HG03565 (cell line): Measurements from ENCODE around the gene FUT1.
A peak's percentile ranks its signal among the peaks of the same experiment; 100 is the strongest.

Source experiments
- ATAC-seq: cut with Tn5 transposase; IDR thresholded peaks from one replicate; pipeline ENCODE4 v1.9.1; 2021; ENCODE audit warnings: mild to moderate bottlenecking, moderate library complexity; ENCODE audit not compliant: unreplicated experiment

The FUT1 gene

DNA sequence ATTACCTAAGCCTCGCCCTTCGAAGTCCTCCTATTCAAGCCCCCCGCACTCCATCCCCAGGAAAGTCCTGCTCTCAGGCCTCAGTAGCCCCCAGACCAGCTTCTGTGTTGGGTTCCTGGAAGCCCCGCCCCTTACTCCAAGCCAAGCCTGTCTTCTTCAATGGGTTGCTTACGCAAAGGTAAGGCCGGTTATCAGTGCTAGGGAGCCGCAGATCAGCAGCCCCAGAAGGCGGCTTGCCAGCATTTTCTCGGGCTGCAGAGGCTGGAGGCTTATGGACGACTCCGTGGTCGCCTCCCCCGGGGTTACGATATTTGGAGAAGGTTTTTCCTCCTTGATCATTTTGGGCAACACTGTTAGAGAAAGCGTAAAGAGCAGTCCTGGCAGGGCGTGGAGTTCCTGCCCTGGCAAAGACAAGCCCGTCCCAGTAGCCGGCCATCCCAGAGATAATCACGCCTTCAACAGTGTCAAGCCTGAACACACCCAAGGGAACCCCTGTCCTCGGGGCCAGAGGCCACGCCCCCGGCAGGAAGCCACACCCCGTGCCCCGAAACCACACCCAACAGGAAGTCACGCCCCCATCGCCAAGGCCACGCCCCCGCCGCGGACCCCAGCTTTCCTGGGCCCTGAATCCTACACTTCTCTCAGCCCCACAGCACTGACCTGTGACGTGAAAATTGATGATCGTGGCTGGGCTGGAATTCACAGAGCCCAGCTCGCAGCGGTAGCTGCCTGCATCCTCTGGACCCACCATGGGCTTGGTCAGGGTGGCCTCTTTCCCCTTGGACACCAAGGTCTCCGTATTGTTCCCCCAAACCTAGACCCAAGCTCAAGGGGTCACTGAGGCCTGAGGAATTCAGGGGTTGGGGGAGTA, 11.1 kb downstream of the FUT1 start:
- no peak for ATAC-seq

DNA sequence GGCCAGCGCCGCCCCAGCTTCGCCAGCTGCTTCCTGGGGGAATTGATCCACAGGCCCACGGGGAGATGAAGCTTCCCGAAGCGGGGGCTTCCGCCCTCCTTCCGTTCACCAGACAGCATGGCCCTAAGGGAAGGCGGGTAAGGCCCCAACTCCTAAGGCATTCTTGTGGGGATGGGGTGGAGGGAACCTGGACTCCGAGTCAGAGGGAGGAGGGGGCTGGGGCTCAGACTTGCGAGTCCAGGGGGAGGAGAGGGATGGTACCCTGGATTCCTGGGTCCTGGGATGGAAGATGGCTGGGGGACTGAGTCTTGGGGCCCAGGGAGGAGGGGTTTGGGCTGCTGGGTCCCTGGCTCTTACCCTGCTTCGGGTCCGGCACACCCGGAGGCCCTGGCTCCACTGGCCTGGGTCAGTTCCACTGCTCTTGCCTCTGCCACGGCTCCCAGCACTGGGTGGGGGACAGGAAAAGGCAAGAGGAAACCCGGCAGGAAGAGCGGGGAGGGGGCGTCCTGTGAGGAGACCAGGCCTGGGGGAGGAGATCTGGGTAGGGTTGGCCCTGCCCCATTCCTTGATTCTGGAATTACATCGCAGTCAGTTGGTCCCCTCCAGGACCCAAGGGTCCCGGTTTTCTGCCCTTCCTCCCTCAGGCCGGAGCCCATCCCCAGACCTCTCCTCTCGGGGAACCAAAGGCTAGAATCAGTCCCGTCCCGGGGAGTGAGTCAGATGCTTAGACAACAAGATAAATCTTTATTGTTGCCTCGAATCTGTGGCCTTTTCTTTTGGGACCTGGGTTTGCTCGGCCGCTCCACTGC, 12.1 kb downstream of the FUT1 start, which contains the start of gene RASIP1:
TSS of gene RASIP1 (minus strand) at position 447 of the 809 bp plus-strand sequence. CDS start at position 119, 328 bp downstream.
- no peak for ATAC-seq

DNA sequence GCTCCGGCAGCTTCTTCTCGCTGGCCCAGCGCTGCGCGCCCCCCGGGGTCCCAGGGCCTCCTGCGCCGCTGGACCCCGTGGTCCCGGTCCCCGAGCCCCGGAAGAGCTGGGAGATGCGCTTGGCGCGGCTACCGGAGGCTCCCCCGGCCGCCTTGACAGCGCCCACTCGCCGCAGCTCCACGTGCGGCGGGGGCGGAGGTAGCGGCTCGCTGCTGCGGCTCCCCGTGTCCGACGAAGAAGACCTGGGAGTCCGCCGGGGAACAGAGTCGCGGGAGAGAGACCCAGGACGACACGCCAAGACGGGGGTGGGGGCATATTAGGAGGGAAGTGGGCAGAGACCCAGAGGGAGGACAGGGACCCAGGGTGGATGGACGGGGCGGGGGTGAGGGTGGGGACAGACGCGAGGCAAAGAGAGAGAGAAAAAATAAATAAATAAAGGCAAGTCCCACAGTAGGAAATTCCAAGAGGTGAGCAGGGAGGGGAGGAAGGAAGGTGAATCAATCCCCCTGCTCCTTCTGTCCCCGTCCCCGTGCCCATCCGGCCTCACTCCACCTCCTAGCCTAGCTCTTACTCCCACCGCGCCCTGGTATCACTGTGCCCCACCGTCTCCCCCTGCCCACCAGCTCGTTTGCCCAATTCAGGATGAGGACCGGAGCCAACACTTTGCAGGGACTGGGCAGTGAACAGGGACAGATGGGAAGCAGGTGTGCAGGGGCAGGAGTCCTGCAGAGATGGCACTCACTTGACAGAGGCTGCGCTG, 12.9 kb downstream of the FUT1 start:
- no peak for ATAC-seq

DNA sequence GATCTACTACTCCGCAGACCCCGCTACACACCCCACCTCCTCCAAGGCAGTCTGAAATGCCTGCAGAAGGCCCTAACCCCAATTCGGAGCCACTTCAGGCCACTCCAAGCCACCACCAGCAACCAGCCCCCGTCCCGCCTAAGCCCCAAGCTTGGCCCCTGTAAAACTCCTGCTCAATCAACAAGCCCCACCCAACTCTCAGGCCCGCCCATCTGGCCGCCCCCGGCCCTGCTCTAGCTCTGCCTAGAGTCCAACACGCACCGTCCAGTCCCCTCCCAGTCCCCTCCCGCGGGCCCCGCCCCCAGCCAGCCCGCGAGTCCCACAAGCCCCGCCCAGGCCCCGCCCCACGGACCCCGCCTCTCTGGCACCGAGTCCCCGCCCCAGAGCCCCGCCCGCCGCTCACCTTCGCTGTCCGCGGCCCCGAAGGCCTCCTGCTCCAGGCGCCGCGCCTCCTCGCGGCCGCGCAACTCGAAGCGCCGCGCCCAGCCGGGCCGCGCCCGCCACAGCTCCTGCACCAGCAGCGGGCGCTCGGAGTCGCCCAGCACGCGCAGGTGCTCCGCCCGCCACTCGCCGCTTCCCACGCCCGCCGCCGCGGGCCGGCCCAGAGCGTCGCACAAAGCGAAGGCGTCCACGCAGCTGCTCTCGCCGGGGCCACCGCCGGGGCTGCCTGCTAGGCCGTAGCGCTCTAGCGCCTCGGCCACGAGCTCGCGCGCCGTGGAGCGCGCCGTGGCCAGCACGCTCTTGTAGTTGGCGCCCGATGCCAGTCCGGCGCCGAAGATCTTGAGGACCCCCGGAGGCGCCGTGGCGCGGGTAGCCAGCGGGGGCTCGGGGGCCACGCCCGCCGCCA, 13.7 kb downstream of the FUT1 start:
- ATAC-seq = peak; percentile 76

DNA sequence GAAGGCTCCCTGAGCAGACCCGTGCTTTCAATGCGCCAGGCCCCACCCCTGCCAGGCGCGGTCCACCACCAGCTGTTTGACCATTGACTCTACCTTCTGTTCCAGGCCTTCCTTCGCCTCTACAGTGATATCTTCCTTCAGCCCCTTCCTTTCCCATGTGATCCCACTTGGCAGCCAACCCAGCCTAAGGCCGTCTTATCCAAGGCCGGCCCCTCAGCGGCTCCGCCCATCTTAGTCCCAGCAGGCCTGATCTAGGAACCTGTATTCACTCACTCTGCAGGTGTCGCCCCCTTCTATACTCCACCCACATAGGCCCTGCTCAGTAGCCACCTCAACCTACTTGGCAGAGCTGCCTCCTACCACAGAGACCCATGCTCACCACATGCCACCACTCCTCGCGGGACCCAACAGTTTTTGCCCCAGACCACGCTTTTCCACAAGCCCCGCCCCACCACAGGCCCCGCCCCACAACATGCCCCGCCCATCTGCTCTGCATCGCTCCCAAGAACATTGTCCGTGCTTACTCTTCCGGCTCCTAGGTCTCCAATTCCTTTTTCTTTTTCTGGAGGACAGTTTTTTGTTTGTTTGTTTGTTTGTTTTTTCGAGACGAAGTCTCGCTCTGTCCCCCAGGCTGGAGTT, 15.0 kb downstream of the FUT1 start:
- ATAC-seq = no peak

DNA sequence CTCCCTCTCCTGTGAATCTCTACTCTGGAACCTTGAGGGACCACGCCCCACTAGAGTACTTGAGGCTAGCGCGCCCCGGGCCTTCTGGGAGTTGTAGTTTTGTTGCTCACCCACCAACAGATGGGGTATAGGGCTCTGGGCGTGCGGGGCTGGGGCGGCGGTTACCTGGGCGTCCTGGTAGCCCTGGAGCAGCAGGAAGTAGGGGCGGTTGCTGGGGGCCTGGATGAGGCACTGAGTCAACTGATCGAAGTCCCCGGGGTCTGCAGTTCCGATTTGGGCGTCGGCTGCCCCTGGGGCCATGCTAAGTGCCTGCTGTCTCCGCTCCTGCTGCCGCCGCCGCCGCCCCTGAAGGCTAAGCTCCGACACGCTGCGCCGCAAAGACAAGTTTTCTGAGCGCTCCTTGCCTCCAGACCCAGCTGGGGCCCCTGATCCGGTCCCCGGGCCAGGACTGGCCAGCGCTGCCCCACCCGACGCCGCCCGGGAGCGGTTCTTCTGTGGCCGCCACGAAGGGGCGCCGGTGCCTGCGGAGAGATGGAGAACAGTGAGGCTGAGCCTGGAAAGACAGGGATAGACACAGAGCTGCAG, 17.3 kb downstream of the FUT1 start:
- no peak for ATAC-seq

DNA sequence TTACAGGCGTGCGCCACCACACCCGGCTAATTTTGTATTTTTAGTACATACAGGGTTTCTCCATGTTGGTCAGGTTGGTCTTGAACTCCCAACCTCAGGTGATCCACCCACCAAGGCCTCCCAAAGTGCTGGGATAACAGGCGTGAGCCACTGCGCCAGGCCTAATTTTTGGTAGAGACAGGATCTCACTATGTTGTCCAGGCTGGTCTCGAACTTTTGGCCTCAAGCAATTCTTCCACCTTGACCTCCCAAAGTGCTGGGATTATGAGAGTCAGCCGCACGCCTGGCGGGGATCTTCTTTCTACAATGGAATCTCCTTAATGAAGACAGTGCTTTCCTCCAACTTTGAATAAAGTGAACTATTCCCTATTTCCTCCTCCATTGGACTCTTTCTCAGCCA, 17.8 kb downstream of the FUT1 start:
- no peak for ATAC-seq

DNA sequence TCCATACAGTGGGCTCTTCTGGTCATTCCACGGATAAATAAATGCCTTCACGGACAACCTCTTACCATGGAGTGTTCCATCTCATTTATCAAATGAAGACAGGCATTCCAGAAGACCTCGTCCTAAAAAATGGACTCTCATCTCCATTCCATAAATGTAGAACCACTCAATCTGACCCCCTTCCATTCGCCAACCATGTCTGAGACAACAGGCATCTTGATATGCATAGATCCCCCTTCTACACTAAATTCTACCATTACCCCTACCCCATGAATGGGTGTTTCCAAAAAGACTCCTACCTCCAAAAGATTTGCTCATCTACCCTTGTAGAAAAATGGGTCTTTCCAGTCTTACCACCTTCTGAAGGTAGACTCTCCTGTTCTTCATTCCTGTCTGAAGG, 21.0 kb downstream of the FUT1 start:
- no peak for ATAC-seq

DNA sequence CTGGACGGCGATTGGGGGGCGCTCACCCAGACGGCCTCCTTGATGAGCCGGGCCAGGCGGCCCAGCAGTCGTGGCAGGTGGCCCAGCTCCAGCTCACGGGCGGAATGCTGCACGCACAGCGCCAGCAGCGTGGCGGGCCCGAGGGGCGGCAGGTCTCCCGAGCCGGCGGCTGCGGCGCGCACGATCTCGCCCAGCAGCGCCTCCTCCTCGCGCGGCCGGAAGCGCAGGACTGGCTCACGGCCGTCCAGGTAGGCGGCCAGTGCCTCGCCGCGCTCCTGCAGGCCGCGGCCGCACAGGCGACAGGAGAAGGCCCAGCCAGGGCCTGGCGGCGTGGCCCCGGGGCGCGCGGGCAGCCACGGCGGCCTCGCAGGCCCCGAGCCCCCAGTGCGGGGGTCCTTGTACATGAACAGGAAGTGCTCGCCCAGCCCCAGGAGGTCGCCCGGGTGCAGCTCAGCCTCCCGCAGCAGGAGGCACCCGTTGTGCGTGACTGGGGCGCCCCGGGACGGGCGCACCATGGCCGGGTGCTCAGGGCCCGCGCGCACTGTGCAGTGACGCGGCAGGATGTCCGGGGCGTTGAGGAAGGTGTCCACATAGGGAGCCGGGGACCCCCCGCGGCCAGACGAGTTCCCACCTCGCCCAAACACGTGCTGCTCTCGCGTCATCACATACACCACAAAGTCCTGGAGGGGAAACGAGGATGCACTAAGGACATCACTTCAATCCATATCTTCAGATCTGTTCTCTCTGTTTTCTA, 23.4 kb downstream of the FUT1 start:
- ATAC-seq = no peak

DNA sequence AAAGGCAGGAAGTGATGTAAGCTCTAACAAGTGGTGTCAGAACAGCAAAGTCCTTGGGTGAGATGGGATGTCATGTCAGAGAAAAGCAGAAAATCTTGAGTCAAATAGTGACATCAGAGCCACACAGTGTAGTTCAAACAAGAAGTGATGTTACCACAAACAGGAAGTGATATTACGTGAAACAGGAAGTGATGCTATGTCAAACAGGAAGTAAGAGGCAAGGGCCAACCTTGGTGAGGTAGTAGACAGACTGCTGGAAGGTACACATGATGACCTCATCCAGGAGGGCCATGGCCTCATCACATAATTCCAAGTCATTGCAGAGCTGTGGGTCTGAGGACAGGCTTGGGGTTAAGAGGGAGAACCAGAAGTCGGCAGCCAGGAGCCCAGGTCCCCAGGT, 25.9 kb downstream of the FUT1 start:
- ATAC-seq = no peak

DNA sequence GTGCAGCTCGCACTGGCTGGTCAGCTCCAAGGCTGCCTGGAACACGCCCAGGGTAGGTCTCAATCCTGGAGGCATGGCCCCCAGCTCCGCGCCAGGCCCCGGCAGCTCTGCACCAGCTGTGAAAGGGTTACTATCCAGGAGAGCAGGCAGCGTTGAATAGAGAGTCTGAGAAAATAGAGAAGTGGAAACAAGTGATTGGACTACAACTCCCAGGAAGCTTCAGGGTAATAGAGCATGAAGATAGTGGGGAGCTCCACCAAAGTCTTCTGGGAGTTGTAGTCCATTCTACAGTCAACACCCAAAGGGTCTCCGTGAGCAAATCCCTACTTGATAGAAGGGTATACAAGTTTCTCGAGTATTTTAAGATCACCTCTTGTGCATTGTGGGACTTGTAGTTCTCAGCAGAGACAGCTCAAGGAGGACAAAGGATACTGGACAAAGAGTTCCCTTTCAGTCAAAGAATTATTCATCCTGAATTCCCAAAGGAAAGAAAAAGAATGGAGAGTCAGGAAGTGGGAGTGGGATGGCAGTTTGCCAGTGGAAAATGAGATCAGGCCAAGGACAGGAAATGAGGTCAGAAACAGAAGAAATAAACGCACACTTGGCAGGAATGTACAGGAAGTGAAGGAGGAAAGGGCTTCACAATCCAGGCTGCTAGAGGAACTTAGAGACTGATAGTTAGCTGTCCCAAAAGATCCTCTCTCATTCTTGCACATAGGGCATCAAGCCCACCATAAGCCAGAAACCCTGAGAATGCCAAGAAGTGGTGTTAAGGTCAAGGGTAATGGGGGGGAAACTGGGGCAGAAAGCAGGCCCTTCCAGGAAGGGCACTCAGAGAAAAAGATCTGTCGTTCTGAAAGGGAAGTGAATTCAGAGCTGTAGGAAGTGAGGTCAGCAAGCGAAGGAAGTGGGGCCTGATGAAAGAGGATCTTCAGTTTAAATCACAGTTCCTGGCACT, 27.4 kb downstream of the FUT1 start:
- no peak for ATAC-seq

DNA sequence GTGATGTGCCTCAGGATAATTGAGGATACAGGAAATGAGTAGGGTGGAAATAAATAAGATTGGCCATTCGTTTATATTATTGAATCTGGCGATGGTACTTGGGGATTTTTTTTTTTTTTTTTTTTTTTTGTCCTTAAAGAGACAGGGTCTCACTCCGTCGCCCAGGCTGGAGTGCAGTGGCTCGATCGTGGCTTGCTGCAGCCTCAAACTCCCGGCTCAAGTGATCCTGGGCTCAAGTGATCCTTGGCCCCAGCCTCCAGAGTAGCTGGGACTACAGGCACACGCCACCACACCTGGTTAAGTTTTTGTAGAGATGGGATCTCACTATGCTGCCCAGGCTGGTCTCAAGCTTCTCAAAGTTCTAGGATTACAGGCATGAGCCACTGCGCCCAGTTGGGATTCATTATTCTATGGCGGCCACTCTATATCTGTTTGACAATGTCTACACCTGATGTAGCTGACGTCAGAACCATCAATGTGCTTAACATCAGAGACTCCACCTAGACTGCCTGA, 30.2 kb downstream of the FUT1 start:
- no peak for ATAC-seq

DNA sequence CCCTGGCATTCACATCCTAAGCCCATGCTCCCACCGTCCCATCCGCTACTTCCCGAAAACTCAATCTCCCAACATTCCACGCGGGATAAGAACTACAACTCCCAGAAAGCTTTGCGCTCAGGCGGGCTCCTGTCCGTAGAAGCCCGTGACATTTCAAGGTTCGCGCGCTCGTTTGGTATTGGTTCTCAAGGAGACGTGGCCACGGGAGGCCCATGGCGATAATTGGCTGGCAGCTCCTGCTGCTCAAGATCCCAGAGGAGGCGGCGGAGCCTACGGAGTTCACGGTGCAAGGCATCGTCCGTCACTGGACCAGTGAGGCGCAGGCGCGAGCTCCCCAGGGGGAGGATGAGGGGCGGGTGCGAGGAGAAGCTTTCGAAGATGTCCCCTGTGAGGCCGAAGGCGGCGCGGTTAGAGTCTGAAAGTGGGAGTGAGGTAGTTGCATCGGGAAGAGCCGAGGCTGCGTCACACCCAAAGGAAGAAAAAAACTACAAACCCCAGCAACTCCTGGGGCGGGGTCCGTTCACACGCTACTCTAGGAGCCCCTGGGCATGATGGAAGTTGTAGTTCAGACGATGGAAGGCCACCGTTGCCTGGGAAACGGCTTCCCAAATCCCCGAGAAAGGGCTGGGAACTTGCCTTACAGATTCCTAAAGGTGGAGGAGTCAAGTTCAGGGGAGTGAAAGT, 31.7 kb downstream of the FUT1 start:
- ATAC-seq = peak; percentile 82

DNA sequence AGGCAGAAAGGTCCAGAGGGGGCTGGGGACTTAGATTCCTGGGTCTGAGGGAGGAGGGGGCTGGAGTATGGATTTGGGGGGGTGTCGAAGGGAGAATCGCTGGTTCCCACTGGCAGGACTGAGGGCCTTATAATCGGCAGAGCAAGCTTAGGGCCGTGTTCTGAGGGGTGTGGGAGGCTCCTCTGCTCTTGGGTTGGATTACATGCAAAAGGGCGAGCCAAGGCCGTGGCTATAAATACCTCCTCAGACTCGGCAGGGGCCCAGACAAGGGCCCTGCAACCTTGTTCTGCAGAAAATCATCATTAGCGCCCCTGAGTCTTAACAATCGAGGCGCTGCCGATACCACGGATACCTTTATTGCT, 32.2 kb downstream of the FUT1 start:
- no peak for ATAC-seq

DNA sequence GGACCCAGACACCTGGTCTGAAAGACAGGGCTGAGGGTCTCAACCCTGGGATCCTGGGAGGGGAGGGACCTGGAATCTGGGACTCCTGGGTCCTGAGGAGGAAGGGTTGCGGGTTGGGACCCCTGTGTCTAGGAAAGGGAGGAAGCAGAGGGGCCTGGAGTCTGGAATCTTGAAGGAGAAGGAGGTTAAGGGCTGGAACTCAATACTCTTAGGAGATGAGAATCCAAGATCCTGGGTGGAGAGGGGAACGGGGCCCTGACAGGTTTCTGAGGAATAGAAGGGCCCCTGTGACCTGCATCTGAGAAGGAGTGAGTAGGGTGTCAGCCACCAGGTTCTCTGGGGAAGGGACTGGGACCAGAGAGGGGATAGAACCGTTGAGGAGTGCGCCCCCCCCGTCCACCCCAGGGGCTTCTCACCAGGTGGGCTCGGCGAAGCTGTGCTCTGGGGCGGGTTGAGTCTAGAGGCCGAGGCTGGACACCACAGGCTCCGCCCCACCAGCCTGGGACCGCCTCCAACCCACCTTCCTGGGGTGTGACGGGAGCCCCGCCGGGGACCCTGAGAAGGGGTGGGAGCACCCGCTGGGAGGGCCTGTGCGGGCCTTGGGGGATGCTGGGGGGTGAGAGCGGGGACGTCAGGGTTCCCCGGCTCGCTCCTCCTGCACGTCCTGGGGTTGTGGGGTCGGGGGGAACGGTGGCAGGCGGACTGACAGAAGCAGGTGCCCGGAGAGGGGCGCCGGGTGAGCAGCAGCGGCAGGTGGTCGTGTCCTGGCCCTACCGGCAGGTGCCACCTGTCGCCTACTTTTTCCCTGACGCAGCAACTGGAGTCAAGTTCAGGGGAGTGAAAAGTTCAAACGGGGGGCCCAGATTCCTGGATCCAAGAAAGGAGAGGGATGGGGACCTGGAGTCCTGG, 32.9 kb downstream of the FUT1 start, which contains the start of gene MAMSTR:
TSS of gene MAMSTR (minus strand) at position 463 of the 909 bp plus-strand sequence. CDS start 694 bp downstream, outside the sequence.
- no peak for ATAC-seq
